ENCODE measurements around the gene BCAP29.

BCAP29 gene

DNA sequence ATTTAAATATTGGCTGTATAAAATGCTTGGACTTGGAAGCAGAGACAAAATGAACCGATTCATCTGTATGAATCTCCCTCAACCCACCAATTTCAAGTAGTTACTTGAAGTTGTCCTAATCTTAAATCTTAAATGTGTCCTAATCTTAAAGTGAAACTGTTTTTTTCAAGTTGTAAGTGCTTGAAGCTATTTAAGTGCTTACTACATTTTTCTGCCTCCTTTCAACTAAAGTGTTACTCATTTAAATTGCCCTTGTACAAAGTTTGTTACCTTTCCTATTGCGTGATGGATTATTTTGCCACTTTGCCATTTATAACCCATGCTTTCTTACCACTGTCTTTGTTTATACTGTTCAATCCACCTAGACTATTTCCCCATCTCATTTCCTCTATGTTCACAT is 2.8 kb downstream of the BCAP29 start:
- no peak for DNase-seq

DNA sequence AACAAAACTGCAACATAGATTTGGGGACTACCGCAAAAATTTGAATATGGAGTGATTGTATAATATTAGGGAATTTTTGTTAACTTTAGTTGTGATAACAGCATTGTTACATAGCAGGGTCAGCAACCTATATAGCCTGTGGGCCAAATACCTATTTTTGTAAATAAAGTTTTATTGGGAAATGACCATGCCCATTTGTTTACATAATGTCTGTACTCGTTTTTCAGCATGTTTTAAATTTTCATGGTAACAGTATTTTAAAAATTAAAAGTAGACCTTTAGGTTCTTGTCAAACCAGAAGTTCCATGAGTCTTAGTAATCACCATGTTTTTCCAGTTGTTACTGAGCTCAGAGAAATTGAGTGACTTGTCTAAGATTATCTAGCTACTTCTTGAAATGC is 4.7 kb downstream of the BCAP29 start:
- no peak for DNase-seq

DNA sequence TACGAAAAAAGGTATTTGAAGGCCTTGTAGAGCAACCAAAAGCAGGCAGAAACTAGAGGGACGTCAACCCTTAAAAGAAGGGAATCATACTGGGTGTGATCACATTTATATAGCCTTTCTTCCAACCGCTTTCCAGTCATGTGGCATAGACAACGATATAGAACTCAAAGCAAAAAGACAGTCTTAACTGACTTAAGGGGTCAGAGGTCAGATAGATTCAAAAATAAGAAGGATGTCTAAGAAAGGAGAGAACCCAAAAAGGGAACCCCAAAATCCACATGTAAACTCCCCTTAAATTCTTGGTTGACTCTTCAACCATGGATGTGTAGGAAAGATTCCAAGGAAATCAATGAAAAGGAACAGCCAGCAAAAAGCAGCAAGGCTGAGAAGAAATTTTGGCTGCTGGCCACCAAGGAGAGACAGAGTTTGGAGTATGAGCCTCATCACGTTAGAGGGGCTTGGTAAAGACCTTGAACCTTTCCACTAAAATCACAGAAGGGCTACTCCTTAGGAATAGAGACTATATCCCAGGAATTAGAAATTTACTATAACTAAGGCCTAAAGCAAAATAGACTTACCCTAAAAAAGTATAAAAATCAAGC is 8.6 kb downstream of the BCAP29 start:
- no peak for DNase-seq

DNA sequence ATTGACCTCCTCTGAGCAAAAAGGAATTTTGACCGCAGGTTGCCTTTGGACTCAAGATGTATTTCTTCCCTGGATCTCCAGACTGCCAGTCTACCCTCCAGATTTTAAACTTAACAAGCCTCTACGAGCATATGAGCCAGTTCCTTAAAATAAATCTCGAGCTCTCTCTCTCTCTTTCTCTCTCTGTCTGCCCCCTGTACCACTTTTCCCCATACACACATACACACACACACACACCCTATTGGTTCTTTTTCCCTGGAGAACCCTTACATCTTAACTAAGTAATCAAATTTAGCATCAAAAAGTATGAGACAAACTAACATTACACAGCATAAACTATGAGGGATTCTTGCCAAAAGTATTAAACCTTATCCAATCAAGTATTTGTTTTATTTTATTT is 11.4 kb downstream of the BCAP29 start:
- DNase-seq, result no peak

DNA sequence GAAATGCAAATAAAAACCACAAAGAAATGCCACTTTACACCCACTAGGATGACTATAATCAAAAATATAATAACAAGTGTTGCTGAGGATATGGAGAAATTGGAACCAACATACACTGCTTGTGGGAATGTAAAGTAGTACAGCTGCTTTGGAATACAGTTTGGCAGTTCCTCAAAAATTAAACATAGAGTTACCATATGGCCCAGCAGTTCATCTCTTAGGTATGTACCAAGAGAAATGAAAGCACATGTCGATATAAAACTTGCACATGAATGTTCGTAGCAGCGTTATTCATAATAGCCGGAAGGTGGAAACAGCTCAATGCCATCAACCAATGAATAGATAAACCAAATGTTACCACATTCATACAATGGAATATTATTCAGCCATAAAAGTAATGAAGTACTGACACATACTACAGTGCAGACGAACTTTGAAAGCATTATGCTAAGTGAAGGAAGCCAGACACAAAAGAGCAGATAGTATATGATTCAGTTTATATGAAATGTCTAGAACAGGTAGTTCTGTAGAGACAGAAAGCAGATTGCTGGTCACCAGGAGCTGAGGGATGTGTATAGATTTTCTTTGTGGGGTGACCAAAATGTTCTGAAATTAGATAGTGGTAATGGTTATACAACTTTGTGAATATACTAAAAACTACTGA is 12.4 kb downstream of the BCAP29 start:
- DNase-seq, result no peak

DNA sequence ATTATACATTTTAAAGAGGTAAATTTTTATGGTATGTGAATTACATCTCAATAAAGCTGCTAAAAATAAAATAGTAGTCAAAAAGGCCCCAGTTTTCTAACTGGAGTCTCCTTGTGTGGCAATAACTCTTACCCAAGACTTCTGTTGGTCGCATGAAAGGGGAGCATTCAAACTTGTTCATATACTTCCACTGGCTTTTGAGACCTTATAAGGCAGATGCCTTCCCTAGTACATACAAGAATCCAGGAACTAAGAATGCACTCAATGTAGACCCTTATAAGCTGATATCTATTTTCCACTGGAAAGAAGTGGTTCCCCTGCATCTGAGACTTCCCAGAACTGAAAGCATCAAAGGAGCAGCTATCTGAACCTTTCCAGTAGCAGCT is 13.0 kb downstream of the BCAP29 start:
- no peak for DNase-seq

DNA sequence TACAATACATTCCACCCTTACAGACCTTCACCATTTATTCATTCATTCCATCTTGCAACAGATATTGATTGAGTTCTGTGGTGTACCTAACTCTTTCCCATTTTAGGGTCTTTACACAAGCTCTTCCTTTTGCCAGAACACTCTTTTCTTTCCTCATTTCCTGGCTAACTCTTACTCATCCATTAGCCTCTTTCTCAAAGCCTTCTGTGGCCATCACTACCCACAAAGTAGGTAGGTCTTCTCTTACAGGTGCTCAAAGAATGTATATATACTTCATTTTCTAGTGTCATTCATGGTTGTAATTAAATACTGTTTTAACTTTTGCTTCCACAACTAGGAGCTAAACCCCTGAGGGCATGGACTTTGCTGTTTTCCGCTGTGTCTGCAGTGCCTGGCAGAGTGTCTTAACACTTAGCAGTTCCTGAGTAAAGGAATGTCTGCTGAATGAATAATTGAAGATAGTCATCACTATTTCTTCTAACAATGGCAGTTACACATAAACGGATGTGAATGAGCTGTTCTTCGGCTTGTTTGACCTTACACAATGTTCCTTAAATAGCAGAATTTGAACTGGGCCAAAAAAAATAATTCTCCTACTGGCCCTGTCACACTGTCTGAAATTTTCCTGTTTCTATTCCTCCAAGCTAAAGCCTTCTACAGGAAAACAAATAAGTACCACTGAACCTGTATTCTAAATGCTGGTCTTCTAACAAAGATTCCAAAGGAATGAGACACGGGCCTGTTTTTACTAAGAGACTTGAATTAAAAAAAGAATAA is 15.1 kb downstream of the BCAP29 start:
- no peak for DNase-seq

DNA sequence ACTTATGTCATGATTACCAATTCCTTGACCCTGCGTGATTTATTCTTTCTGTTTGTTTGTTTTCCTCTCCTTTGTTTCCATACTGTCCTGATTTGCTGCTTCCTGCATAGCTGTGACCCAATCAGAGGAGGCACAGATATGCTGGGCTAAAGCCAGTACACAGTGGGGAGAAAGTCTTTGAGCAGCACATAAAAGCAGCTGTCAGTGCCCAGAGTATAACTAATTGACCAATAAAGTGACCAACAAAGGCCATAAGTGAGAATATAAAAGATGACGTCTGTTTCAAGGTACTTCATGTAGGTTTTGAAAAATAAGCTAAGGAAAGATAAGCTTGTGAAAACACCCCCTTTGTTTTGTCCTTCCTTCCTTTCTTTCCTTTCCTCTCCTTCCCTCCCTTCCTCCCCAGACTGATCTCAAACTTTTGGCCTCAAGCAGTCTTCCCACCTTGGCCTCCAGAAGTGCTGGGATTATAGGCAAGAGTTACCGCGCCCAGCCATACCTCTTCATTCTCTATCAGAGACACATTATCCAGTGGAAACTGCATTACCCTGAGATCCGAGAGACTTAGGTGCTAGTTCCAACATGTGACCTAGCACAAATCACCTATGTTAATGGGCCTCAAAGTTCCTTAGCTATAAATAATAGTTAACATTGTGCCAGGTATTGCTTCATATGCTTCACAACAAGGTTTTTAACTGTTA is 17.0 kb downstream of the BCAP29 start:
- DNase-seq, result no peak

DNA sequence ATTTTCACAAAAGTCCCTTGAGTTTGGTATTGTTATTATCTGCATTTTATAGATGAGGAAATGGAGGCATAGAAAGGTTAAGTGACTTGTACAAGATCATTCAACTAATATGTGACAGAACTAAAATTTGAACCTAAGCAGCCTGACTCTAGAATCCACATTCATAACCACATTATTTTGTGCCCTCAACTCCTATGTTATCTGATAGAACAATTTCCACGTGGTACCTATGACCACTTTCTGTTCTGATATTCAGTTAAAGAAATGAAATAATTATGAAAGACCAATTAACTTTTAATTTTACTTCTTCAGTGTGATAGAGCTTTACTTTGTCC is 17.5 kb downstream of the BCAP29 start:
- no peak for DNase-seq

DNA sequence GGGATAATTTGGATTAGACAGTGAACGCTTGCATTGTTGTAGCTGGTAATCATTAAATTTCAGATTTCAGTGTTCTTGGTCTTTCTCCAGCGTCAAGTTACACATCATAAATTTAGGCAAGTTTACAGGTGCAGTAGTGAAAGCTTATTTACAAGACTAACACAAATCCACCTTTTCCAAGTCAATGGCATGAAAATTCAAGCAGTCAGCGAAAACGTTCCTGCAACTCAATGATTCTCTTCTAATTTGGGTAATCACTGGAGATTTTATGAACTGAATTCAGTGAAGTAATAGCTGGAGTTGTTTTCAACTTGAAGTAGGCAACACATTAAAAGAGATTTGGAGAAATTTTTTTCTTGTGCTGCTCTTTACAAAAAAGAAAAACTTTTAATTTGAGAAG is 17.9 kb downstream of the BCAP29 start:
- no peak for DNase-seq

DNA sequence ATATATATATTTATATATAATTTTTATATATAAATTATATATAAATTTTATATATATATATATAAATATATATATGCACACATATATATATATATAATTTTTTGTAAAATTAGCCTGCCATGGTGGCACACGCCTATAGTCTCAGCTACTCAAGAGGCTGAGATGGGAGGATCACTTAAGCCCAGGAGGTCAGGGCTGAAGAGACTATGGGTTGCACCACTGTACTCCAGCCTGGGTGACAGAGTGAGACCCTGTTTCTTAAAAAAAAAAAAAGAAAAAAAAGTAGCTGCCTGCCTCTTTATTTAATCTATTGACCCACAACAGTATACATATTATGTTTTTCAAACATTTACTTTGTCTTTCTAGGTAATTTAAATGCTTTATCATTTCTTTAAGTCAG is 19.2 kb downstream of the BCAP29 start:
- no peak for DNase-seq

DNA sequence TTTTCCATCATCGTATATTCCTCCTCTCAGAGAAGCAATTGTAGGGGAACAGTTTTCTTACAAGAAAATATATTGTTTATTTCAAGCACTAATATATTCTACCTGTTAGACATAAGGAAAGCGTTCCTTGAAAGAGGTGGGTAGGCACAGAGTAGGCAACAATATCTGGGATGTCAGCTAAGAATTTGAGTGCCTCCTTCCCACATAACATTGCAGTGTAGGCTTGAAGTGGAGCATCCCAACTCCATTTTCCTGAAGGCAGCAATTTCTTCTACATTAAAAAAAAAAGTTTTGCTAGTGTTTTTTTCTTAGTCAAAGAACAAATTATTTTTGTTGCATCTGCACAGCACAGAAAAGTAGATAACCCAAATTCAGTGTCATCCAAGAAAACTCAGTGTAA is 20.8 kb downstream of the BCAP29 start:
- no peak for DNase-seq

DNA sequence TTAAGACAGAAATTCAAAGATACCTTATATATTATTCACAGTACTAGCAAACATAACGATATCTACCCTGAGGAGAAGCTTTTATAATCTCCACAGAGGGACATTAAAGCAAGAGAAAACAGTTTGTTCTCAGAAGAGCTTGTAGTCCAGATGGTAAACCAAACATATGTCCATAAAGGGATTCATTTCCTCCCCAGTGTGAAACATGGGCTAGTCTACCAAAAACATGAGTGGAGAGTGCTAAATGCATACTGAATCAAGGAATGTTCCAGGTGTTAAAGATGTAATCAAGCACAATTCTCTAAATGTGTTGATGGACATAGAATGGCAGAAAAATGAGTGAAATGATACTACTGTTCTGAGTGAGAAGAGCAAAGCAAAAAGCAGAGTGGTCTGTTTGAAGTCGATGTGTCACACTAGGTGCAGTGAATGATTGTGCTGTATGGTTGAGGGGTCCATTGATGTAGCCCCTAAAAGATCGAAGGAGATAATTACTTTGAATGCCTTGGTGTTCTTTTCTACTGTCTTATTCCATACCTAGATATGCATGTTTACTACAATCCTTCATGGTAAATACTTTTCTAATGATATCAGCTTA is 25.3 kb downstream of the BCAP29 start:
- DNase-seq, result peak in 1 of 2 donors; percentile 15

DNA sequence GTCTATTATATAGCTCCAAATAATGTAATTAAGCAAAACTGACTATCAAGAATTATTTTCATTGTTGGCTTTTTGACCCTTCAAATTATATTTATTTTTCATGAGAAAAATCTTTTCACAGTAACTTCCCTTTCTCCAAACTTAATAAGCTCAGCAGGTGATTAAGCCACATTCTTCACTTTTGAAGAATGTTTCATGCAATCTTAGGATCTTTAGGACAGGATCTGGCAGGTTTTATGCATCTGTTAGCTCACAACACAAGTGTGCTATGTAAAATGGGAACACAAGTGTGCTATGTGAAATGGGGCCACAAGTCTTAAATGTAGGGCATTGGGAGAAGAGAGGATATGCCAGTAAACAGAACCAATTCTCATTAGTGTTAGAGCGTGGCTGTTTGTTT is 26.3 kb downstream of the BCAP29 start:
- no peak for DNase-seq

DNA sequence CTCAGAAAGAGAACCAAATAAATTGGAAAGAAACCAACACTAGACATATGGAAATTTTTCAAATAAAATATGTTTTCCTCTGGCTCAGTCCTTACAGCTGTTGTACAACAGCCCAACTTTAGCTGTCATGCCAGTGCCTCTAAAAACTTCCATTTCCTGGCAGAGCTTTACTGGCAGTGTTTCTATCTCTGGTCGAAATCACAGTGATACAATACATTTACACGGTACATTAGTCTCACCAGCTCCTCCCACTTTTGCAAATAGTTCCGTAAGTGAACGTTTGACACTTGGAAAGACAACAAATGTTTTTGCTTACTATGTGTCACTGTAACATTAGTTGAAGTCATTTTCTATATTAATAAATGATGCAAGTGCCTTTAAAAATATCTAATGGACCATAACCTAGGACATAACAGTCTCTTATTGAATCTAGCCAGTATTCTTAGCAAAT is 29.8 kb downstream of the BCAP29 start:
- DNase-seq, result no peak

DNA sequence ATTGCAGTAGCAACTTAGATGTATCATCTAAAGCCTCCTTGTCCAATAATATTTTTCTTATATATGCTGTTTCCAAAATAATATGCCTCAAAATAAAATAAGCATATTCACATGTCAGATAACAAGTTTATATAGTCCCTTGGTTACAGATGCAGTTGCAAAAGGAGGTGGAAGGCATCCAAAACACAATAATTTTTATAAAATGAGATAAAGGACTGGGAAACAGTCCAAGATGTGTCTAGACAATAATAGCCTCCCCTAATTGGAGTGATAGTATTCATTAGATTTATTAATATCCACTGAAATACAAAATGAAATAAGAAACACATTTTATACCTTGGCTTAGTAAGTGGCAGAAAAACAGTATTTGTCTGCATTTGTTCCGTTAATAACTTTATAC is 30.3 kb downstream of the BCAP29 start:
- no peak for DNase-seq

DNA sequence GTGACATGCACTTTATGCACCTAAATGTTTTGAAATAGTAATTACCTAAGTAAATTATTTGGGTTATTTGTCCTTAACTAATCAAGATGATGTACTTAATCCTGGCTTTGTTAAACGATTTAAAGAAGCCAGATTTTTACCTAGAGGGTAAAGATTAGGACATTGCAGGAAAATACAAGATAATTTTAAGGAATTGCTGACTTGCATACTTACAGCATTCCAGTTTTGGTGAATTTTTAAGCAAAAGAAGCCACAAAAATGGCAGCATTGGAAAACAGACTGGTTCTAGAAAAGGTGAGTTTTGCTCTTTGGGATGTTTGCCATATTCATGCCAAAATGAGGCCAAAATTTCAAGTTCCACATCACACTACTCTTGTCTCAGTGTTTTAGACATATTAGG is 33.4 kb downstream of the BCAP29 start:
- DNase-seq, result no peak

DNA sequence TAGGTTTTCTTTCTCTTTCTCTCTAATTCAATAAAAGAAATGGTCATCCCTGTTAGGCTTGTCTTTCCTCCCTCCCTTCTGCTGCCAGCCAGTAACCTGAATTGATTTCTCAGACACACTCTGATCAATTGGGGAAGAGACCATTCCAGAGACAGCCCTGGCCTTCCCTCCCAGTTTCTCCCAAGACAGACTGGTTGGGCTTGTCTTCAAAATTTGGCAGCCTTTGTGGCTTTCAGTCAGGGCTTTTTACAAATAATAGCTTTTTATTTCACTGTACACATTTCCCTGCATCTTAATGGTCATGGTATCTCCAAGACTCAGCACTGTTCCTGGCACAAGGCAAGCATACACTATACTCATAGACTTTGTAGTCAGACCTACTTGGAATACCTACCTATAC is 33.9 kb downstream of the BCAP29 start:
- DNase-seq, result no peak

DNA sequence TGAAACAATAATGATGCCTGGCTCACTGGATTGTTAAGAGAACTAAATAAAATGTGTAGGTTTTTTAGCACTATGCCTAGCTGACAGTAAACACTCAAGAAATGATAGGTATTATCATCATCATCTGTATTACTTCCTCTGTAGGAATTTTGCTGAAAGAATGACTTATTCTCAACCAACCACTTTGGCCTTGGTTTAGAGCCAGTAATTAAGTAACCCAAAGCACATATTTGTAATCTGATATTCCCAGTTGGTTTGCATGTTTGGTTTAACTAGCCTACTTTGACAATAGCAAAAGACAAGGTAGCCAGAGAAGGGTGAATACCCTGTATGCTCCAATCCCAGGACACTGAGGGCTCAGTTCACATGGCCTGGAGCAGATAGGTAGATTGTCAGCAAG is 34.4 kb downstream of the BCAP29 start:
- DNase-seq, result no peak

DNA sequence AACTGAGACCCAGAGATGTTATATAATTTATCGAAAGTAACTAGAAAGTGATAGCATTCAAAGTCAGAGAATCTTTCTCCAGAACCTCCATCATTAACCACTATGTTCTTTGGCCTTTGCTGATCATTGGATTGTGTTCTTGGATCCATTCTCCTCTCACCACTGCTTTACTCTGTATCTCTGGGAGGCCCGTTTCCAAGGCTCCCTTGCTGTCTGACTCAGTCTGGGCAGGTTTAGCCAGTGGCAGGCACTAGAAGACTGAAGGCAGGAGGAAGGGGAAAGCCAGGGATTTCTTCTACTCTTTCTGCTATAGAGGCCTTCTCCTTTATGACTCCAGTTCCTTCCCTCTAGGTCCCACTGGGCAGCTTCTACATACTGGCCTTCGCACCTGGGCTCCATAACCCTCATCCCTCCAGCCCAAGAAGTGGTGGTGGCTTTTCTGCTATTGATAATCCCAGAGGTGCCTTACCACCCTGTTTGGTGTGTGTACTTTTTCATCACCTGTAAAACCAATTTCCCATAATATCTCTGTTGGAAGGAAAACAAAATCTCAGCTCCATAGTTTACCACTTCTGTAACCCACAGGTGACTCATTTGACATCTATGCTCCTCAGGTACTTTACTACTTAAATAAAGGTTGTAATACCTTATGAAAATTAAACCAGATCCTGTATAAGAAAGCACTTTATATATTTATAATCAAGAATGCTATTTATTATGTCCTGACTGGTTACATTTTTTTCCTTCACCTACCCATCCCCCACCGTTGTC is 36.0 kb downstream of the BCAP29 start:
- DNase-seq, result no peak

DNA sequence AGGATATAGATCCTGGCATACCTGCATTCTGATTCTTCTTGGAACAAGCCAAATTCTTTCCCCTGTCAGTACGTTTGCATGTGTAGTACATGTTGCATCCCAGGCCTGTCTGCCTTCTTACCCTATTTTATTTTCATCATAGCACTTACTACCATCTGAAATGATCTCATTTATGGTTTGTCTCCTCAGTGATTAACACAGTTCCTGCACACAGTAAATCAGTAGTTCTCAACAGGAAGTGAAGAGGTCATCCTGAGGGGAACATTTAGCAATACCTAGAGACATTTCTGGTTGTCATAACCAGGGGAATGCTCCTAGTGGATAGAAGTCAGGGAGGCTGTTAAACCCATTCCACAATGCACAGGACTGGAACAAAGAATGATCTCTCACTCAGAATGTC is 42.4 kb downstream of the BCAP29 start:
- DNase-seq, result no peak

DNA sequence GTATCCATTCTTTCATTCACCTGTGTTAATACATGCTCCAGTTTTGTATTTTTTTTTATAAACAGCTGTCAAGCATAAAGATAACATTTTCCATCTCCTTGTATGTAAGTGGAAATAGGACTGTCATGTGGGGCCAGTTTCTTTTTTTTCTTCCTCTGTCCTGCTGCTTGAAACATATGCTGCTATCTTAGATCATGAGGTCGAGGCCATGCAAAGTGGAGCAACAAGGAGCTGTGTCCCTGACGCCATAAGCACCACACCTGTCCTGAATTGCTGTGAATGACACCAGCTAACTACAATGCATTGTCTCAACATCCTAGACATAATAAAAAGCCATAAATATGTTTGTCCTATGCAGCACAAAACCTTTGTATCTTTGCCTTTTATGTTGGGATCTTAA is 42.8 kb downstream of the BCAP29 start:
- DNase-seq, result no peak

DNA sequence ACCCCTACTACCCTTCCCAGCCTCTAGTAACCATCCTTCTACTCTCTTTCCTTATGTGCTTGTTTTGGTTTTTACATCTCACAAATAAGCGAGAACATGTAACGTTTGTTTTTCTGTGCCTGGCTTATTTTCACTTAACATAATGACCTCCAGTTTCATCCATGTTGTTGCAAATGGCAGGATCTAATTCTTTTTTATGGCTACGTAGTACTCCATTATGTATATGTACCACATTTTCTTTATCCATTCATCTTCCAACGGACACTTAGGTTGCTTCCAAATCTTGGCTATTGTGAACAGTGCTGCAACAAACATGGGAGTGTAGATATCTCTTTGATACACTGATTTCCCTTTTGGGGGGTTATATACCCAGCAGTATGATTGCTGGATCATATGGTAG is 47.0 kb downstream of the BCAP29 start:
- no peak for DNase-seq
